Measurements from ENCODE around the gene TOB1.

The TOB1 gene

DNA sequence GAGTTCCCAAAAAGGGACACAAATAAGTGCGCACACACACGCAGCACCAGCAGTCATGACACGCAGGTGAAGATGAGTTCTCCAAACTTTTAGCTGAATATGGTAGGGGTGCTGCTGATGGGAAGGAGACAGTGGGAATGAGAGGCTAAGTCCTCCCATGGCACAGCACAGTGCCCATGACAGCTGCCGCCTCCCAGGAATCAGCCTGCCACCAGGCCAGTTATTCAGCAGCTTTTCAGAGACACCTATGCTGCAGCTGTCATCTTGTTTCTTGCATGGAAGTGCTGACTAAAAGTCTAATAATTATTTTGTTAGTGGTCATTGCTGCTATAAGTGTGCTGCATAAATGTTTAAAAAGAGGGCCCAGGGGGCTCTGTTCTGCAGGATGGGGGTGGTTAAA is 18.6 kb downstream of the TOB1 start:
- DNase-seq (ENCODE audit: low read depth in 2 of 2, low spot score in 1 of 2): no peak

DNA sequence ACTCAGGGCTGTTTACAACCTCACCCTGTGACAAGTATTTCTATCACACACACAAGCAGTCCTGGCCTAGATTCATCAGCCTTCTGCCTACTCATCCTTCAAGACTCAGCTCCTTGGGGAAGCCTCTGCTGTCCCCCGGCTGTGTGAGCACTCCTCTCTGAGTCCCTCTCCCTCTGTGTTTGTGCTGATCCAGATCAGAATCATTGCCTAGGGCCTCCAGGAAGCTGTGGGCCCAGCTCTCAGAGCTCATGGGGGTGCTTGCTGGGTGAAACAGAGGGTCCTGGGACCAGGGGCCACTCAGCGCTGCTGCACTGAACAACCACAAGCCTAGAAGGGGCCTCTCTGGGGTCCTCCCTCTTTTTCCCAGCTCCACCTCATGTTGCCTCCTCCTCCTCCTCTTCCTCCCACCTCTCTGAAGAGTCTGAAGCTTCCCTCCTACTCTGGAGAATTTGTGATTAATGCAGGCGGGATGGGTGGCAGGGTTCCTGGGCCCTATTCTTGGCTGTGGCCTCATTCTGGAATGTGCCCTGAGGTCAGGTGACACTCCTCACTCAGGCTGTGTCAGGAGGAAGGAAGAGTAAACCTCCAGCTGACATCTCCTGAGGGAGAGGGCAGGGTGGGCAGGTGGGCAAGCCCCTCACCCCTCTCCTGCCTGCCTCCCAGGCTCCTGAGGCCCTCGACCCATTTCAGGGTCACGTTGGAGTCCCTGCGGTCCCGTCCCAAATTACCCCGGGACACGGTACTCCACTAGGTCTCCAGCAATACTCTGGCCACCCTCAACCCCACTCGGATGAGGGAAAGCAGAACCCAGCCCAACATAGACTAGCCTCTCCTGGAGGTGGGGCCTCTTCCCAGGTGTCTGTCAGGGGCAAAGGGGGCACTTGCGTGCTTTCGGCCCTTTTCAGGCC is 20.7 kb downstream of the TOB1 start:
- no peak for DNase-seq (ENCODE audit: low read depth in 2 of 2, low spot score in 1 of 2)

DNA sequence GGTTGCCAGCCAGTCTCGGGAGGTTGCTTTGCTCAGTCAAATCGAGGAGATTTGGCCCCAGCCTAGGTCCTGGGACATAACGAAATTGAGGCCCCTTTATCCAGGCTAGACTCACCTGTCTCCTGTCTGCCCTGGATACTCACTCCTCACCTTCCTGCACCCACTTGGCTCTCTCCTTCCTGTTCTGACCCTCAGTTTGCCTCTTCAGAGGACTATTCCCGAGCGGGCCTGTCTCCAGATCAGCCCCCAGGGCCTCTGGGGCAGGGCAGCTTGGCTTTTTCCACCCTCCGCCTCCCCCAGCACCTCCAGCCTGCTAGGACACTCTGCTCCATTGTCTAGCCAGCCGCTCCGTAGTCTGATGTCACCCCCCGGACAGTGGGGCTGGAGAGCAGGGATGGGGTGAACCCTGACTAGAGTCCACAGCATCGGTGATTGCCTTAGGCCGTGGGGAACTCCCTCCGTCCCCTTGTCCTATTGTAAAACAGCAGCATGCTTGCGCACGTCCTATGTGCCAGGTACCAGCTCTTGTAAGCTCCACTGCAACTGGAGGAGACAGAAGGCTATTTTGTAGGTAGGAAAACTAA is 21.9 kb downstream of the TOB1 start:
- DNase-seq (ENCODE audit: low read depth in 2 of 2, low spot score in 1 of 2): no peak

DNA sequence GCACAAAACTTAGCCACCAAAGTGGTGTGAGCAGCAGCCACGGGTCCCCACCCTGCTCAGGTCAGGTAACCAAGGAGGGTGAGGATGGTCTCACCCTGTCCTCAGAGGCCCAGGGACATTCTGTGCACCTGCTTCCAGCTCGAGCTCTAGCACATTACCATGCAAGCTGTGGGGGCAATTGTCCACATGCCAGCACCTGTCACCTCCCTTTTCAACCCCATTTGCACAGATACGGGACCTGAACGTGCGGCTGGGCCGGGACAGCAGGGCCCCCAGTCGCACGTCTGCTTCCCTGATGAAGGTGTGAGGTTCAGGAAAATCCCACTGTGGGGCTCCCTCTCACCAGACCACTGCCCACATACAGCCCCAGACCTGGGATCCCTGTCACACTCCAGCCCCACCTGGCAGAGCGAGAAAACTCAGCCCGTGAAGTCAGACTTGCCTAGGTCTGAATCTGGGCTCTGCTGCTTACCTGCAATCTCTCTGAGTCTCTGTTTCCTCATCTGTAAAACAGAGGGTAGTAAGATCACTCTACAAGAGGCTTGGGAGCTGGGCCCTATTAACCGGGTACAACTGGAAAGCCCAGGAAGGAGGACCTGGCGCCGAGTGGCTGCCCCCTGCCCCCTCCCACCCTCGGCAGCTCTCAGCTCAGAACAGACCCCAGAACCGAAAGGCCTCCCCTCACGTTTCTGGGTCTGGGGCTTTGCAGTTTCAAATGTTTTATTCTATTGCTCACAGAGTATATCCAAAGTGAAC is 22.8 kb downstream of the TOB1 start:
- no peak for DNase-seq (ENCODE audit: low read depth in 2 of 2, low spot score in 1 of 2)

DNA sequence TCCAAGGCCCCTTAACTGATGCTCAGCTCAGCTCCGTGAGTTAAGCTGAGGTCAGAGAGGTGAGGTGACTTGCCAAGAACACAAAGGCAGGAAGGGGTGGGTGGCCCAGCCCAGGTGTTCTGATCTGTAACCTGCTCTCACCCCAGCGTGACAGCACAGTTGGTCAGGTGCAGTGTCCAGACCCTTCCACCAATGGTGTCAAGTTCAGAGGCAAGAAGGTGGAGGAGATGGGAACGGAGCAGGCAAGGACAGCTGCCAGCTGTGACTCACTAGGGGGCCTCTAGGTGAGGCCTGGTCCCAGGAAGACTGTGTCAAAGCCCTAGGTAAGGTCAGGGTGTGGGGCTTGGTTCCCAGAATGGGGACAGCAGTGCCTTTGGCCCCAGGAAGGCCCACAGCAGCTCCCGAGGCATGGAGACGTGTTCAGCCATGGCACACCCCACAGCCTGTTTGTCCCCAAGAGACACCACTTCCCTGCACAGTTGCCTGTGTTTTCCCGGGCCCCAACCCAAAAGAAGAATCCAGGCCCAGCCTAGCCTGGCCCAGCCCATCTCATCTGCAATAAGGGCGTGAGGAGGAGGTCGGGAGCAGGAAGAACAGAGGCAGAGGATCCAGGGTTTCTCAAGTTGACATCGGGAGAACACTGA is 23.5 kb downstream of the TOB1 start:
- no peak for DNase-seq (ENCODE audit: low read depth in 2 of 2, low spot score in 1 of 2)

DNA sequence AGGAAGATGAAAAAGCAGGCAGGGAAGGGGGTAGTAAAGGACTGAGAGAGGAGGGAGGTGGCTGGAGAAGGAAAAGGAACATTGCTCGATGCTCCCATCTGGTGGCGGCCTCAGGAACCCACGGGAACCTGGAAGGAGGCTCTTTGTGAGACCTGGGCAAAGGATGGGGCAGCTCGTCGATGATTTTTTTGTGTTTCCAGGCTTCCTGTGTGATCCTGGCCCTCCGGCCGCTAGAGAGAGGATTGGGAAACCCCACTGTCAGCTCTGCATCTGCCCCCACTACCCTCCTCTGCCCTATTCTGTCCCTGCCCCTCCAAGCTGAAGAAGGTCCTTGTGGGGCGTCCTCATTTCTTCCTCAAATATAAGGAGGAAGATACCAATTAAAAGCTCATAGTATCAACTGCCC is 24.2 kb downstream of the TOB1 start:
- no peak for DNase-seq (ENCODE audit: low read depth in 2 of 2, low spot score in 1 of 2)

DNA sequence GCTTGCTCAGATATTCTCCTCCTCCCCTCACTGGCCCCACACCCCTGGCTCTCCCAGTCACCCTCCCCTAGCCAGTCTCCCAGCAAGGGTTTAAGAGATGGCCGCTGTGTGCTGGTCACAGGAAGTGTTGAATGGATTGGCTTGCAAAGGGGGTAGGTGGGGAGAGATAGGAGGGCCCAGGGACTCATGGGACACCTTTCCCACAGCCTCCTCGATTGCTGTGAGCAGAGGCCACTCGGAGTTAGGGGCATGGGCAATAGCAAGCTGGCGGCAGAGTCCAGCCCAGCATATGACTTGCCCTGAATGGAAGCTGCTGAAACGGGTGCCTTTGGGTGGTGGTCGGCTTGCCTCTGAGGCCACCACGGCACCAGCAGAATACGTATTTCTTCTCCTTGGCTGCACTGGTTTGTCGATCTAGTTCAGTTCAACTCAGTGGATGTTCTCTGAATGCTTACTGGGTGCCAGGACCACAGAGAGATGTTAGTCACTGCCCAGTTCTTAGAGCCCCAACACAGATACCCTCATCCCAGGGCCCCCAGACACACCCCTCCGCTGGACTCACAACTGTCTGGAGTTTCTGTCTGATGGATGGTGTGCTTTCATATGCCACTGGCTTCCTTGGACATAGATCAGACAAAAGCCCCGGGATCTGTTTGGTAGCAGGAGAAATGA is 24.7 kb downstream of the TOB1 start:
- no peak for DNase-seq (ENCODE audit: low read depth in 2 of 2, low spot score in 1 of 2)

DNA sequence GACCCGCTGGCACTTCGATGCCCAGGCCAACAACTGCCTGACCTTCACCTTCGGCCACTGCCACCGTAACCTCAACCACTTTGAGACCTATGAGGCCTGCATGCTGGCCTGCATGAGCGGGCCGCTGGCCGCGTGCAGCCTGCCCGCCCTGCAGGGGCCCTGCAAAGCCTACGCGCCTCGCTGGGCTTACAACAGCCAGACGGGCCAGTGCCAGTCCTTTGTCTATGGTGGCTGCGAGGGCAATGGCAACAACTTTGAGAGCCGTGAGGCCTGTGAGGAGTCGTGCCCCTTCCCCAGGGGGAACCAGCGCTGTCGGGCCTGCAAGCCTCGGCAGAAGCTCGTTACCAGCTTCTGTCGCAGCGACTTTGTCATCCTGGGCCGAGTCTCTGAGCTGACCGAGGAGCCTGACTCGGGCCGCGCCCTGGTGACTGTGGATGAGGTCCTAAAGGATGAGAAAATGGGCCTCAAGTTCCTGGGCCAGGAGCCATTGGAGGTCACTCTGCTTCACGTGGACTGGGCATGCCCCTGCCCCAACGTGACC is 25.8 kb downstream of the TOB1 start:
- no peak for DNase-seq (ENCODE audit: low read depth in 2 of 2, low spot score in 1 of 2)

DNA sequence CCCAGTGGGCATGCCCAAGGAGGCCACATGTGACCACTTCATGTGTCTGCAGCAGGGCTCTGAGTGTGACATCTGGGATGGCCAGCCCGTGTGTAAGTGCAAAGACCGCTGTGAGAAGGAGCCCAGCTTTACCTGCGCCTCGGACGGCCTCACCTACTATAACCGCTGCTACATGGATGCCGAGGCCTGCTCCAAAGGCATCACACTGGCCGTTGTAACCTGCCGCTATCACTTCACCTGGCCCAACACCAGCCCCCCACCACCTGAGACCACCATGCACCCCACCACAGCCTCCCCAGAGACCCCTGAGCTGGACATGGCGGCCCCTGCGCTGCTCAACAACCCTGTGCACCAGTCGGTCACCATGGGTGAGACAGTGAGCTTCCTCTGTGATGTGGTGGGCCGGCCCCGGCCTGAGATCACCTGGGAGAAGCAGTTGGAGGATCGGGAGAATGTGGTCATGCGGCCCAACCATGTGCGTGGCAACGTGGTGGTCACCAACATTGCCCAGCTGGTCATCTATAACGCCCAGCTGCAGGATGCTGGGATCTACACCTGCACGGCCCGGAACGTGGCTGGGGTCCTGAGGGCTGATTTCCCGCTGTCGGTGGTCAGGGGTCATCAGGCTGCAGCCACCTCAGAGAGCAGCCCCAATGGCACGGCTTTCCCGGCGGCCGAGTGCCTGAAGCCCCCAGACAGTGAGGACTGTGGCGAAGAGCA is 26.4 kb downstream of the TOB1 start:
- DNase-seq (ENCODE audit: low read depth in 2 of 2, low spot score in 1 of 2): no peak

DNA sequence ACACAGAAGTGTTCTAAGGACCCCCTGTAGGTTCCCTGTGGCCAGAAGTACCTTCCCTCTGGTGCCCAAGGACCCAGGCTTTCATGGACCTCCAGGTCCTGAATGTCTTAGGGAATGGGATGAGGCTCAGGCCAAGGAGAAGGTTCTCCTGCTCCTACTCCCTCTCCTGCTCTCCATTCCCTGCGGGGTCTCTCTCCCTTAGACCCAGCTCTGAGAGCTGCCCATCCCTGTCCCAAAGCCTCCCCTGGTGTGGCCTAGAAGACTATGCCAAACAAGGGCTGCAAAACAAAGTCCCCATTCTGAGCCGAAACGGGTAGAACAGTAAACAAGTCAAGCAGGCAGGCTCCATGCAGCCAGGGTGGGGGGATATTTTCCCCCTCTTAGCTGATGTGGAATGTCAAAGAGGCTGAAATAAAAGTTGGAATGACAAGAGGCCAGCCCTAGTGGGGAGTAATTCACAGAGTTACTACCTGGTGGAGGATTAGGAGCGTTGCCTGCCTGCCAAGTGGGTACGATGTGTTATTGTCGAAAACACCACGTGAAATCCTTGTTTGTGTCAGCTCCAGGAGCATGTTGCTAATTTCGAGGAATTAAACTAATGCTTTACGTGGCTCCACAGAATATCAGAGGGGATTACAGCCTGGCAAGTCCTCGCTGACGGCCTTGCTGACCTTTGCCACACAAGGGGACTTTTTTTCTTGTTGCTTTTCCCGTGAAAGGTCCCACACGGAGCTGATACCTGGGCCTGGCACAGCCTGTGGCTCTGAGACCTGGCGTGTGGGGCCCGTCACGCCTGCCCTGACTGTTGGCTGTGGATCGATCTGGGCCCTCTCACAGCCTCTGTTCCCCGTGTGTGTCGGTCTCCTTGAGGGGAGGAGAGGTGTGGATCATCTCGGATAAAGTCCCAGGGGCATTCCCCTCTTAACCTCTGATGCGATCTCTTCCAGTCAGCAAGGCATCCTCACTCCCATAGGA is 27.9 kb downstream of the TOB1 start:
- no peak for DNase-seq (ENCODE audit: low read depth in 2 of 2, low spot score in 1 of 2)

DNA sequence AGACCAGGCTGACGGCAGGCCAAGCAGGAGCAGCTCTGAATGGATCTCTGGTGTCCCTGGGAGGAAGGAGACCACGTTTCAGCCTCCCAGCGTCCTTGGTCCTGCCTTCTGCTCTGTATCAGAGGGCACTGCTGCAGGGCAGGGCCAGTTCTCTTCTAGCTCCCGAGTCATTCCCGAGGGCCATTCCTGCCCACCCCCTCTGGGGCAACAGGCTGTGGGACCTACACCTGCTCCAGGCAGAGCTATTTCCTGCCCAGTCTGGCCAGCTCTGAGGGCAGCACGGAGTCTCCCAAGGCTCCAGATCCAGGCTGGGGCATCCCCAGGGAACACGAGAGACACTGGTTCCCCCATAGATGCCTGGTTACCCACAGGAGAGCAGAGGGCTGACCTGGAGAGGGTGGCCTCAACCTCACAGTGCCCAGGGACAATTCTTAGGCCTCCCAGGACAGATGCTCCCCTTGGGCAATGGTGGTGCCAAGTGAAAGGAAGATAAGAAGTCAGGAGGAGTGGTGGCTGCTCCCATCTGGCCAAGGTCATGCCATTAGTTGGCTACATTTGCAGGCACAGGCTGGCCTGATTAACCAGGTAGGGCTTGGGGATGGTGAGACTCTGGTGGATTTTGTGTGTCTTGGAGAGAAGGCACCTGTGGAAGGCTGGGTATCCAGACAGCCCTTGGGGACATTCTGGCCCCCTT is 28.7 kb downstream of the TOB1 start:
- DNase-seq (ENCODE audit: low read depth in 2 of 2, low spot score in 1 of 2): no peak

DNA sequence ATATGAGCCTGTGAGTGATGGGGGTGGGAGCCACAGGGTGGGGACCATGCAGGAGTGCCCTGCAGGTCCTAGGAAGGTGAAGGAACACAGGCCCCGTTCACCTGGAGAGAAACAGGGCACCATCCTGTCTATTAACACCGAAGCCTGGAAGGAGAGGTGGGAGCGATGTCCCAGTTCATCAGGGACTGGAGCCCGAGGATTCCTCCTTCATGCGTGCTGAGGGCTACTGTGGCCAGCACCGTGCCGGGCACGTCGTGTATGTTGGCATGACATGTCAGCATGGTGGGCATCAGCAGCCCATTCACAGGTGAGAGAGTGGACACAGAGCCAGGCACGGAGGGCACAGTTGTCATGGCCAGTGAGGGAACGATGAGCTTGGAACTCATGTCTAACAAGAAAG is 29.3 kb downstream of the TOB1 start:
- DNase-seq (ENCODE audit: low read depth in 2 of 2, low spot score in 1 of 2): no peak

DNA sequence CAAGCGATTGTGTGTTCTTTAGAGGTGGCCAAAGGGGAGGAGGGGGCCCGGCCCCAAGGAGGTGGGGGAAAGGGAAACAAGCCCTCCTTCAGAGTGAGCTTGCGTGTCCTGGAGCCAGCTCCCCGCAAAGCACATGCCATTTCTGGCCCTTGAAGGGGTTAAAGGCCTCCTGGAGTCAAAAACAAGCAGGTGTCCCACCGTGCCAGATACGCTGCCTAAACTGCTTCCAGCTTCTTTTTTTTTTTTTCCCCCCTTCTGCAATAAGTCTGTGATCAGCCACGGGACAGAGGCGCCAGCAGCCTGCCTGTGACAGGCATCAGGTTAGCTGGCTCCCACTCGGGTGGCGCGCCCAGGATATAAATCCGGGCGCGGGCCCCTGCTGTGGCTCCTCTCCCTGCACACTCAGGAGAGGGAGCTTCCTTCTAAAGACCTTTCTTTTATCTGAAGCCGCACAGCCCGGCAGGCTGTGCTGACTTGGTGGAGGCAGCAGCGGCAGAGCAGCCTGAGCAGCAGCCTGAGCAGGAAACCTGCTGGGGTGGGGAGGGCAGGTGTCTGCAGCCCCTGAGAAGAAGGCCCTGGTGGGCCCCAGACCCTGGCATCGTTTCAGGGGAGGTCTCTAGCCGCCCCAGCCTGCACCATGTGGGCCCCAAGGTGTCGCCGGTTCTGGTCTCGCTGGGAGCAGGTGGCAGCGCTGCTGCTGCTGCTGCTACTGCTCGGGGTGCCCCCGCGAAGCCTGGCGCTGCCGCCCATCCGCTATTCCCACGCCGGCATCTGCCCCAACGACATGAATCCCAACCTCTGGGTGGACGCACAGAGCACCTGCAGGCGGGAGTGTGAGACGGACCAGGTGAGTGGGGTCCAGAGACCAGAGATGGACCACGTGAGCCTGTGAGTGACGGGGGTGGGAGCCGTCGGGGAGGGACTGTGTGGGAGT is 30.6 kb downstream of the TOB1 start, which contains the start of gene WFIKKN2:
Gene WFIKKN2 (plus strand): TSS at position 286 of the 934 bp plus-strand sequence. CDS start 352 bp downstream, at position 638.
- DNase-seq (ENCODE audit: low read depth in 2 of 2, low spot score in 1 of 2): no peak

DNA sequence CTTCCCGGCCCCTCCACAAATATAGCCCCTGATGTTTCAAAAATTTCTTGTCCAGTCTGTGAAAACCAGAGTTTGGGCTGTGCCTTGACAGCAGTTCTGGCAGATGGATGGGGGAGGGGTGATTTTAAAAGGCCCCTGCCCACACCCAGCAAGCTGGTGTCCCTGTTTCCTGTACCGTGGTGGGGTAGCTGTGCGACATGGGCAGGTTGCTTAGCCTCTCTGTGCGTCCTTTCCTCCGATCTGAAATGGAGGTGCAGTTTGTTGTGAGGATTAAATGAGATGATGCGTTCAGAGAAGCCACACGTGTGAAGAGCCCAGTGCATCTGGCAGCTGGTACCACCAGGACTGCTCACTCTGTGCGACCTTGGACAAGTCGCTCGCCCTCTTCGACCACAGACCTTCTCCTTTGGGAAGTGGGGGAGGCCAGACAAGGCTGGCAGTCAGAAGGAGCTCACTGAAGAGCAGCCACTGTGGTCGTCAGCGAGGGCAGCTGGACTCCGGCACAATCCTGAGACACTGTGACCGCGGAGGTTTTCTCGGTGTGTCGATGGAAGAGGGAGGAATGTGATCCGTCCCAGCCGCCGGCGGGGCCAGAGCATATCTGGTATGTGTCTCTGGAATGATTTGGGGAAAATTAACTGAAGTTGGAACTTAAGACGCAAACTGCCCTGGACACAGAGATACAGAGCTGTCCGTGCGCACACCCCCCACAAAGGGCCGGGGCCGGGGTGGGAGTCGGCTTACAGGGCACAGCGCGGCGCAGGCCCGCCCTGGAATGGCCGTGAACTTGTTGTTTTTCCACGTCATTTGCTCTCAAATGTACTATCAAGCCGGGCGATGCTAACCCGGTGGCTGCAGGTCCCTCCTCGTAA is 31.5 kb downstream of the TOB1 start:
- no peak for DNase-seq (ENCODE audit: low read depth in 2 of 2, low spot score in 1 of 2)

DNA sequence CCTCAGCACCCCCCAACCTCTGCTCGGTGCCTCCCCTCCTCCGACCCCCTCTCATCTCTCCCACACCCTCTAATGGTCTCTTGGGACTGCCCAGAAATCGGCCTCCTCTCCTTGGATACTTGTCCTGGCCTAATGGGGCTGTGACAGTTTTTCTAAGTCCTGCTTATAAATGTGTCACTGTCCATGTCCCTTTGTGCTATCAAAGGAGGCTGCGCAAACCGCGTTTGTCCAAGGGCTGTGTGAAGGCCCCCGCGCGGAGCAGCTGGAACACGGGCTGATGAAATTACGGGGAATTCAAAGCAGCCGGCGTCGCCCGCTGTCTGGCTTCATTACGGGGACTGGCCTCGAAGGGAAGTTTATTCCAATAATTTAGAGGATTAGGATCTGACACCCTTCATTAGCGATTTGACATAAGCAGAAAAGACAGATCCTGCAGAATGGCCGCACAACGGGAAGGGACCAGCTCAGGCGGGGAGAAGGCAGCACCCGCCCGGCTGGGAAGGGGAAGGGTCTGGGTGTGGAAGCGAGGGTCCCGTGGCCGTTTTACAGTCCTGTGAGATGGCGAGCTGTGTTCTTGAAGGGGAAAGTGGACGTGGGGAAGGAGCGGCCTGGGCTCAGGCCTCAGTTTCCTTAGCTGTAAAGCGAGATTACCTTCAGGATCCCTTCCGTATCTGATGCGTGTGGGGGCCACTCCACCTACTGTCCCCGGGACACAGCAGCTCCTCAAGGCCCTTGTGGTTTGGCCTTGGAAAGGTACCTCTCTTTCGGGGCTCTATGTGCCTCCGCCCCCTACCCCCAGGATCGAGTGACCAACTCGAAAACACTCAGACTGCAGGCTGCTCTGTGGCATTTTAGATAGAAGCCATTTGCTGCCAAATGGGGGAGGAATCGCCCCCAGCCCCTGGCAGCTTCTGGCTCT is 32.4 kb downstream of the TOB1 start:
- no peak for DNase-seq (ENCODE audit: low read depth in 2 of 2, low spot score in 1 of 2)
